Superior temporal gyrus (tissue), 1 donor: ENCODE results near the gene BCL2L13.
"Not testable (repeated sequence)": the region's sequence is repeated elsewhere in the genome, so short reads cannot be mapped to it uniquely, and the experiment has no call there.

Experiments used
- DNase-seq: peaks from one replicate; pipeline ENCODE4 v3.0.0-alpha.2; 2016; ENCODE audit errors: extremely low spot score

BCL2L13 gene

GRCh38 chr22:17753401-17753989 is 114.9 kb downstream of the BCL2L13 start:
- DNase-seq = no peak

- DNase-seq = no peak
Observed at GRCh38 chr22:17754233-17754925, 115.8 kb downstream of the BCL2L13 start.

DNA sequence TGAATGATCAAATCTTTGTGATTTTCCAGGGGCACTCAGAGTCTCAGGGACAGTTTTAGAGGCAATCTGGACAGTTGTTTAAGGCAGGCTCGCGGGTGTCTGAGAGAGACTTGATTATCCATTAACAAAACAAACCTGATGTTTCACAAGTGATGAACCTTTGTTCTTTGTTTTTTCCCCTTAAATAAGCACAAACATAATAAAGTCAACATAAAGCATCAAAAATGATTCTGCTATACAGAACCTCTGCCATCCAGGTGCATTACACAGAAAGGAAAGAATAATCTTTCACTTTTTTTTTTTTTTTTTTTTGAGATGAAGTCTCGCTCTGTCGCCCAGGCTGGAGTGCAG is 122.6 kb downstream of the BCL2L13 start:
- no peak for DNase-seq

DNA sequence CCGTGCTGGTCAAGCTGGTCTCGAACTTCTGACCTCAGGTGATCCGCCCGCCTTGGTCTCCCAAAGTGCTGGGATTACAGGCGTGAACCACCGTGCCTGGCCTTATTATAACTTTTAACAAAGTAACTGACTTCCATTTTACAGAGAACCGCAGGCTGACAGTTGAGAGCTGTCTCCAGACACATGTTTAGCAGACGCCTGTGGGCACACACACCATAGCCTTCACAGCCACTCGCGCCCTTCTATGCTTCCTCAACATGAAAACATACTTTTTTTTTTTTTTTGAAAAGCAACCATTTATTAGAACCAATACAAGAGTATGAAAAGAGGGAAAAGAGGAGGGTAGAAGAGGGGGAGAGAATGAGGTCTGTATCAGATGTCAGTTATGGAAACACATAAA is 124.9 kb downstream of the BCL2L13 start:
- DNase-seq = not testable (repeated sequence)

GRCh38 chr22:17764036-17764435 is 125.5 kb downstream of the BCL2L13 start:
- no peak for DNase-seq

DNA sequence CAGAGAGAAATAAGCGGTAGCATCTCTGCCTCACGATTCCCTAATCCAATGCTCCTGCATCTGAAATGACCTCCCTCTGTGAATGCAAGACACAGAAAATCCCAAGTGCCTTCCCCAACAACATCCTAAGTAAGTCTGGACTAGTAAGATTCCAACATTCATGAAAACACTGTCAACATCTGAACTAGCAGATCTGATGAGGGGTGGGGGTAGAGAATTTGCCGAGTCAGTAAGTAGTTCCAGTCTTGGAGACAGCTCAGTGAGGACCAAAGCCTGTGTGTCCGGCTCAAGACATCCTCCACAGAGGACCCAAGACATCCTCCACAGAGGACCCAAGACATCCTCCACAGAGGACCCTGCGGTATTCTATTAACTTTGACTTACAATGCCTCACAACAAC is 126.3 kb downstream of the BCL2L13 start:
- not testable (repeated sequence) for DNase-seq

DNA sequence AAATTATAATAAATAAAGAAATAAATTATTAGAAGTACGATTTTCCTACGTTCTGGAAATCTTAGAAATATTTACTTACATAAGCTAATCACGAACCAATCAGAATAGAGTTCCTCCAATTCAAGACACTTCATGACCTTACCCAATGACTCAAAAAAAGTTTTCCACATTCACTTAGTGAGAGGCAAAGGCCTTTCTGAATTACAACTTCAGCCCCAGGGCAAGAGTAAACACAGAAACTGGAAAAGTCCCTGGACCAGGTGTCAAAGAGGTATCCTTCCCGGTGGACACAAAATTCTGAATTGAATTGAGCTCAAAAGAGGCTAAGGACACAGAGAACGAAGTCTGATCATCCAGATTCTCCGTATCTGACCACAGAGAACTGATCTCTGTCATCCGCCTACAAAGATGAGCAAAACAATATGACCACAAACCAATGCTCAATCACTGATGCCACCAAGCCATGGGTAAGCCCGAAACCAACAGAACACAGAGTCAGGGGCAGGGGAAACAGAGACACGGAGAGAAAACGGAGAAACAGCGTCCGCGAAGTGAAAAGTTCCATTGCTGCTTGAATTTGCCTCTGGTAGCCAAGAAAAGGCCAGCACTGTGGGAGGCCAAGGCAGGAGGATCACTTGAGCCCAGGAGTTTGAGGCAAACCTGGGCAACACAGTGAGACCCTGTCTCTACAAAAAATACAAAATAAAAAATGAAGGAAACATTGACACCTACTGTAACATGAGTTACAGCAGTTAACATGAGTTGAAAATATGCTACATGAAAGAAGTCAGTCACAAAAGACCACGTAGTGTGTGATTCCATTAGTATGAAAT is 128.9 kb downstream of the BCL2L13 start:
- DNase-seq = no peak

GRCh38 chr22:17769013-17769715 is 130.6 kb downstream of the BCL2L13 start:
- DNase-seq = no peak

DNA sequence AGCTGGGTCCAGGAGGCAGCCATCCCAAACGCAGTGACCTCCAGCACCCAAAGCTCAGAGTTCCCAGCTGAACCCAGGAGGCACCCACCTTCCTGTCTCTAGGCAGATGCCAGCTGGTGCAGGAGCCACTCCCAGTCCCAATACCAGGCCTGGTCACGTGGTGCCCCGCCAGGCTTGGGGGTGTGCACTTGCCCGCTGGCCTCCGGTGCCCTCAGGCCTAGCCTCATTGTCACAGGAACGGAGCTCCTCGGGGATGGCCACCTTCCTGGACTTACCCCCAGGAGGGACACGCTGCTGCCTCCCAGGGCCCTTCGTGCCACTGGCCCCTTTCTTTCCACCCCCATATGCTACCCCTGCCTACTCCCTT is 131.1 kb downstream of the BCL2L13 start:
- no peak for DNase-seq

GRCh38 chr22:17770180-17771077 is 131.9 kb downstream of the BCL2L13 start:
- DNase-seq = no peak

- no peak for DNase-seq
Observed at GRCh38 chr22:17772249-17772957, 133.8 kb downstream of the BCL2L13 start.

DNA sequence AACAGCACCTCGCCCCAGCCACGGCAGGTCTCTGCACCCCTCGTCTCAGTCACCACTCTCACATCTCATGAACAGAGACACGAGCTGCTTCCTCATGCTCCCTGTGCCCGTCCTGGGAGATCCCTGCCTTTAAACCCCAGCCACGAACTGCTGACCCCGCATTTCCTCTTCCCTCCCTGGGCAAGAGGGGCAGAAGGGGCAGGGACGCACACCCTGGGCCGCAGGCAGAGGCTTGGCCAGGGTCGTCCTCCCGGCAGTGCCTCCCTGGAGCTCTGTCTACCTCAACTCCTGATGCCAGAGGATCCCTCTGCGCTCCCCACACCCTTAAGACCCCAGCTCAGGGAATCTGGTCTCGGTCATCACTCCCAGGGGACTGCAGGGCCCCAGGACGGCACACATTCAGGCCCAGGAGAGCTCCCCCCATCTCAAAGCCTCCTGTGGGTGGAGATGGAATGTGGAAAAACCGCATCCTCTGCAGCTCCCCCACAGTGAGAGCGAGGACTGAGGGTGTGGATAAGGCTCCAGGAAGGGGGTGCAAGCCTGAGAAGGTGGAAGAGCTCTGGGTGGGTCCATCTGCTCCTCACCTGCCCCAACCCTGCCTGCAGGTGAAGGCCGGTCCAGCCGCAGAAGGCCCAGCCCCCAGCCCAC is 134.5 kb downstream of the BCL2L13 start:
- DNase-seq = no peak

- no peak for DNase-seq
Observed at GRCh38 chr22:17773606-17774205, 135.1 kb downstream of the BCL2L13 start.

- DNase-seq = no peak
Observed at GRCh38 chr22:17774206-17774925, 135.8 kb downstream of the BCL2L13 start, which contains the start of gene BID. Gene BID, minus strand, starts transcription at chr22:17774469. Its CDS starts 24,353 bp downstream, at chr22:17750116.

GRCh38 chr22:17774926-17775685 is 136.5 kb downstream of the BCL2L13 start:
- no peak for DNase-seq

DNA sequence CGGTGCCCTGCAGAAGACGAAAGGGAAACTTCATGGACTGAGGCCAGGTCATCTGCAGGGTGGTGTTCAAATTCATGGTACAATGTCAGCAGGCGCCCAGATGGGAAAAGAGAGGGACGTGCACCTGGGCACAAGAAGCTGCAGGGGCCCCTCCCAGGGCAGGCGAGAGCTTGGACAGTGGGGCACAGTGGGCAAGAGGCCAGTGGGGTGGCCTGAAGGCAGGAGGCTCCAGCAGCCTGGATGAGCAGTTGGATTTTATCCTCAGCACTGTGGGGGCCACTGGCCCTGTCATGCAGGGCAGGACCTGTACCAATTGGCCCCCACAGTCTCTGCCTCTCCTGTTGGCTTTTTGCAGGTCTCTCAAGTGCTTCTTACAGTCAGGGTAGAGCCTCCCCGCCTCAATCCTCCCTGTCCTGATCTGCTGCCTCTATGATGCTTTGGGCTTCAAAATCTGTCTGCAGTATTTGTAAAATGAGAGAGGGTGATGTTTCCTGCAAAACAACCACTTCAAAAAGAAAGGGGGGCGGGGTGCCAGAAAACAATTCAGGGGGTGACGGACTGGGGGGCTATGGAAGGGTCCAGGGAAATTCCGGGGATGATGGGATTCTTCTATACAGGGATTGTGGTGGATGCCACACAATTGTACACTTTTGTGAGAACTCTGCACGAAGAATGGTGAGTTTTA is 137.4 kb downstream of the BCL2L13 start:
- DNase-seq = no peak

DNA sequence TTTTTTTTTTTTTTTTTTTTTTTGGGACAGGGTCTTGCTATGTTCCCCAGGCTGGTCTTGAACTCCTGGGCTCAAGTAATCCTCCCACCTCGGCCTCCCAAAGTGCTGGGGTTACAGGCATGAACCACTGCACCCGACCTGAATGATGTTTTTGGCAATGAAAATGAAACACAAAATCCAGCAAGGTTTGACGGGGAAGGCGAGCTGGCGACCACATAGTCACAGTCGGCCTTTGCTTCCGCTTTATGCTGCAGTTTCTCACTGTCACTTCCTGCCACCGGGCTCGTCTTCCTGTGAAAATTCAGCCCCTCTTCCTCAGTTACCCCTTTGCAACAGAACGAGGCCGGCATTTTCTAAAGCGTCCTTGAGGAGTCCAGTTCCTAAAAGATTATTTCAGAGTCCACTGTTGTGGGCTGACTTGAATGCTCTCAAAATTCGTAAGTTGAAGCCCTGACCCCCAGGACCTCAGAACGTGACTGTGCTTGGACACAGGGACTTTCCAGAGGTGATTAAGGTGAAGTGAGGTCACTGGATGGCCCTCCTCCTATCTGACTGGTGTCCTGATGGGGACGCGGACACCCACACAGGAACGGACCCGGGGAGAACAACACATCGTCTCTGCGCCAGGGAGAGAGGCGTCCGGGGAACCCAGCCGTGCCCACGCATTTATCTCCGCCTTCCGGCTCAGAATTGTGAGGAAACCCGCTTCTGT is 138.6 kb downstream of the BCL2L13 start:
- no peak for DNase-seq
